Liver (tissue), 9 donors: Measurements from ENCODE around the gene TOGARAM2. TPM values are rescaled to one million over a fixed set of nuclear protein-coding genes. Genes with fewer than 3 reads are reported as not detected.

Experiments used
- DNase-seq: peaks from one replicate; pipeline ENCODE4 v3.0.0-alpha.2; 2017; ENCODE audit warnings: low spot score
- H3K27ac ChIP-seq, 2 donors: one replicate each; pipeline ENCODE4 v1.7.0; 2013; ENCODE audit warnings: inconsistent platforms in 2 of 2, low read length in 2 of 2, control low read depth in 1 of 2, low read depth in 1 of 2, mild to moderate bottlenecking in 1 of 2
- H3K27me3 ChIP-seq, 4 donors: one replicate each; pipeline versions ENCODE4 v1.6.1 to v1.7.0; 2013; ENCODE audit warnings: low read length in 3 of 4, inconsistent platforms in 1 of 4, mild to moderate bottlenecking in 1 of 4, moderate library complexity in 1 of 4; ENCODE audit not compliant: control insufficient read depth in 4 of 4, insufficient read depth in 4 of 4
- H3K36me3 ChIP-seq, 4 donors: one replicate each; pipeline versions ENCODE4 v1.6.1 to v1.7.0; 2013; ENCODE audit warnings: low read length in 3 of 4, mild to moderate bottlenecking in 3 of 4, low read depth in 1 of 4, moderate library complexity in 1 of 4; ENCODE audit not compliant: control insufficient read depth in 4 of 4, insufficient read depth in 3 of 4
- H3K4me1 ChIP-seq, 4 donors: one replicate each; pipeline versions ENCODE4 v1.6.1 to v1.7.0; 2013; ENCODE audit warnings: low read length in 3 of 4, mild to moderate bottlenecking in 3 of 4, moderate library complexity in 1 of 4; ENCODE audit not compliant: control insufficient read depth in 4 of 4, insufficient read depth in 4 of 4
- H3K4me3 ChIP-seq, 3 donors: one replicate each; pipeline versions ENCODE4 v1.6.1 to v1.7.0; 2013; ENCODE audit warnings: low read length in 3 of 3, control low read depth in 1 of 3, low read depth in 1 of 3, mild to moderate bottlenecking in 1 of 3
- H3K9ac ChIP-seq, 2 donors: one replicate each; pipeline ENCODE4 v1.7.0; 2013; ENCODE audit warnings: low read length in 2 of 2, mild to moderate bottlenecking in 2 of 2, moderate library complexity in 2 of 2, control low read depth in 1 of 2, low read depth in 1 of 2
- H3K9me3 ChIP-seq, 4 donors: one replicate each; pipeline versions ENCODE4 v1.6.1 to v1.7.0; 2013; ENCODE audit warnings: low read length in 3 of 4; ENCODE audit not compliant: control insufficient read depth in 4 of 4
- ATF3 ChIP-seq: IDR thresholded peaks from 2 replicates; pipeline ENCODE4 v1.6.1; 2016; ENCODE audit warnings: antibody characterized with exemption
- CTCF ChIP-seq: fragments of 150-350 bp; IDR thresholded peaks from 2 replicates; pipeline ENCODE4 v1.5.1; 2017; ENCODE audit warnings: improper control_type of control experiment, low read depth, low read length; ENCODE audit not compliant: missing input control
- EGR1 ChIP-seq, 2 donors: IDR thresholded peaks; 2 replicates each; pipeline ENCODE4 v1.6.1; 2016 to 2018; ENCODE audit warnings: antibody characterized with exemption in 2 of 2, low read depth in 2 of 2
- FOXA1 ChIP-seq: IDR thresholded peaks from 2 replicates; pipeline ENCODE4 v1.6.1; 2016; ENCODE audit warnings: antibody characterized with exemption
- FOXA2 ChIP-seq: IDR thresholded peaks from 2 replicates; pipeline ENCODE4 v1.6.1; 2016; ENCODE audit warnings: antibody characterized with exemption
- GABPA ChIP-seq, 2 donors: IDR thresholded peaks in 1 of 2; conservative IDR thresholded peaks in 1 of 2; 2 replicates each; pipeline ENCODE4 v1.6.1; 2016; ENCODE audit warnings: antibody characterized with exemption in 2 of 2, mild to moderate bottlenecking in 1 of 2, moderate library complexity in 1 of 2
- HNF4A ChIP-seq, 2 donors: conservative IDR thresholded peaks; 2 replicates each; pipeline ENCODE4 v1.6.1; 2016; ENCODE audit warnings: antibody characterized with exemption in 2 of 2, mild to moderate bottlenecking in 2 of 2
- HNF4G ChIP-seq: IDR thresholded peaks from 2 replicates; pipeline ENCODE4 v1.6.1; 2016; ENCODE audit warnings: antibody characterized with exemption
- JUND ChIP-seq, 2 donors: IDR thresholded peaks; 2 replicates each; pipeline ENCODE4 v1.6.1; 2016; ENCODE audit warnings: antibody characterized with exemption in 2 of 2
- MAX ChIP-seq: IDR thresholded peaks from 2 replicates; pipeline ENCODE4 v1.6.1; 2016; ENCODE audit warnings: antibody characterized with exemption
- NR2F2 ChIP-seq: IDR thresholded peaks from 2 replicates; pipeline ENCODE4 v1.6.1; 2016; ENCODE audit warnings: antibody characterized with exemption
- RAD21 ChIP-seq, 2 donors: IDR thresholded peaks; 2 replicates each; pipeline ENCODE4 v1.6.1; 2016; ENCODE audit warnings: antibody characterized with exemption in 2 of 2, mild to moderate bottlenecking in 2 of 2
- REST ChIP-seq: IDR thresholded peaks from 2 replicates; pipeline ENCODE4 v1.6.1; 2016; ENCODE audit warnings: antibody characterized with exemption, mild to moderate bottlenecking
- RXRA ChIP-seq, 2 donors: IDR thresholded peaks; 2 replicates each; pipeline ENCODE4 v1.6.1; 2017 to 2018; ENCODE audit warnings: antibody characterized with exemption in 2 of 2, mild to moderate bottlenecking in 1 of 2
- SP1 ChIP-seq: IDR thresholded peaks from 2 replicates; pipeline ENCODE4 v1.6.1; 2018; ENCODE audit warnings: antibody characterized with exemption, mild to moderate bottlenecking
- TAF1 ChIP-seq: conservative IDR thresholded peaks from 2 replicates; pipeline ENCODE4 v1.6.1; 2016; ENCODE audit warnings: antibody characterized with exemption, mild to moderate bottlenecking
- YY1 ChIP-seq: IDR thresholded peaks from 2 replicates; pipeline ENCODE4 v1.6.1; 2016; ENCODE audit warnings: antibody characterized with exemption, mild to moderate bottlenecking
- ZBTB33 ChIP-seq: IDR thresholded peaks from 2 replicates; pipeline ENCODE4 v1.6.1; 2016; ENCODE audit warnings: antibody characterized with exemption
- WGBS: extraction: QIAGEN DNeasy Blood & Tissue Kit; methylation state at CpG from one replicate; pipeline ENCODE4 v1.1.7; 2013; 5-methylcytosine and 5-hydroxymethylcytosine counted together
- polyA plus RNA-seq, 2 donors: library from polyadenylated mRNA; stranded (reverse) in 1 of 2; unstranded in 1 of 2; fragments of 200-250 nt in 1 of 2; fragments of >200 nt in 1 of 2; fragmentation: Nextera tagmentation in 1 of 2; extraction: Ambion mirVana in 1 of 2; gene quantifications; one replicate each; pipeline versions ENCODE4 v1.2.1 to v1.2.3, GENCODE V29; 2013 to 2015
- total RNA-seq, 2 donors: library from RNA; depleted of rRNA; stranded (reverse); fragments of >200 nt; gene quantifications; one replicate each; pipeline ENCODE4 v1.2.3, GENCODE V29; 2014
- donor health status: healthy.
- donor health status: healthy.
- donor health status: healthy.
- donor health status: healthy.
- donor health status: healthy.

Gene TOGARAM2
- total and polyA plus RNA-seq, 4 donors = 0.15 to 0.42 (median 0.19) TPM; not detected in 1

- no peaks in the 10 kb centered on the region for H3K9me3 ChIP-seq
- WGBS = 89% methylated on average over 6 of the region's 6 CpGs
- H3K27me3 ChIP-seq = no peaks in the 10 kb centered on the region
- H3K9ac ChIP-seq = no peak overlapping the region
- no peak overlapping the region for H3K27ac ChIP-seq
- H3K4me1 ChIP-seq = no peaks in the 10 kb centered on the region
- no peaks in the 10 kb centered on the region for H3K36me3 ChIP-seq
- H3K4me3 ChIP-seq = no peak overlapping the region
- no peak for DNase-seq
- TF ChIP-seq RAD21 (IDR thresholded peaks at IDR 0.05) (no peak), GABPA (IDR thresholded peaks at IDR 0.05 in 1 of 2, conservative IDR thresholded peaks at IDR 0.05 in 1 of 2) (no peak), HNF4A (conservative IDR thresholded peaks at IDR 0.05) (no peak), FOXA2 (no peak), REST (no peak), EGR1 (IDR thresholded peaks at IDR 0.05; ENCODE audit: low read depth in 2 of 2) (no peak), CTCF (no peak), ZBTB33 (no peak), JUND (IDR thresholded peaks at IDR 0.05) (no peak), SP1 (no peak), NR2F2 (no peak), ATF3 (no peak), FOXA1 (no peak), MAX (no peak), YY1 (no peak), RXRA (IDR thresholded peaks at IDR 0.05) (no peak), TAF1 (no peak), HNF4G (no peak)
These were observed 10.5 kb upstream of the TOGARAM2 start for GRCh38 chr2:28970464-28971160.
